Islet of Langerhans (tissue), 1 donor: ENCODE results near the gene ARPC2.

Experiments
- FAIRE-seq: peaks from one replicate; lab custom pipeline; 2011; peaks lifted over from hg19 to GRCh38; lab: Jason Lieb, UNC

Gene ARPC2

DNA sequence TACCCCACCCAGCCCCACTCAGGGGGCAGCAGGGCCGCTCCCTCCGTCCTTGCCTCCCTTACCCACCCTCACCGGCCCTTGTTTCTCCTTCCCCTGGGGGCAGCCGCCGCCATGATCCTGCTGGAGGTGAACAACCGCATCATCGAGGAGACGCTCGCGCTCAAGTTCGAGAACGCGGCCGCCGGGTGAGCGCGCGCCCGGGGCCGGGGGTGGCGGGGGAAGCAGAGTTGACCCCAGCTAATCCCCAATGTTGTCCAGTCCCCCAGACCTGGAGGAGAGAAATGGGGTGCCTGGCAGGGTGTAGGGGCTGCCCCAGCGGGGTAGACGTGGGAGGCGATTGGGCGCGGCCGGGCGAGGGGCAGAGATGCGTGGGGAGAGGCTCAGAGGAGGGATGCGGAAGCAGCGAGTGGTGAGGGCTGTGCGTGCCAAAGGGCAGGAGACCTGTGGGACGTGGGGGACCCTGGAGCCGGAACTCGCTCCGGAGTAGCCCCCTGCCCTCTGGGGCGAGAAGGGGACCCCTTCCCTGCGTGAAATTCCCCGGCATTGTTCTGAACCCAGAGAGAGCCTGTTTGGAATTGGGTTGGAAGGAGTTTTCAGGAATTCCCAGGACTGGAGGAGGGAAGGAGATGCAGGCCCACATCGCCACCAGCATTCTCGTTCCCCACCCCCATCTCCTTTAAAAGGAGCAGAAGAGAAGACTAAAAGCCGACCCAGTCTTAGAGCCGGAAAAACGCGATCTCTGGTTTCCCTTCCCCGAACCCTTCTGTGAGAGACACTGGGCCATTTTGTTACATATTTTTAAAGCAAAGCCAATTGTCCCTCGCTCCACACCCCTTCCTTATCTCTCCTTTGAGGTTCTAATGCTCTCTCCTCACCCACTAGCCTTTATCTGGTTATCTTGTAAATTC, 625 bp downstream of the ARPC2 start:
- FAIRE-seq, result no peak

DNA sequence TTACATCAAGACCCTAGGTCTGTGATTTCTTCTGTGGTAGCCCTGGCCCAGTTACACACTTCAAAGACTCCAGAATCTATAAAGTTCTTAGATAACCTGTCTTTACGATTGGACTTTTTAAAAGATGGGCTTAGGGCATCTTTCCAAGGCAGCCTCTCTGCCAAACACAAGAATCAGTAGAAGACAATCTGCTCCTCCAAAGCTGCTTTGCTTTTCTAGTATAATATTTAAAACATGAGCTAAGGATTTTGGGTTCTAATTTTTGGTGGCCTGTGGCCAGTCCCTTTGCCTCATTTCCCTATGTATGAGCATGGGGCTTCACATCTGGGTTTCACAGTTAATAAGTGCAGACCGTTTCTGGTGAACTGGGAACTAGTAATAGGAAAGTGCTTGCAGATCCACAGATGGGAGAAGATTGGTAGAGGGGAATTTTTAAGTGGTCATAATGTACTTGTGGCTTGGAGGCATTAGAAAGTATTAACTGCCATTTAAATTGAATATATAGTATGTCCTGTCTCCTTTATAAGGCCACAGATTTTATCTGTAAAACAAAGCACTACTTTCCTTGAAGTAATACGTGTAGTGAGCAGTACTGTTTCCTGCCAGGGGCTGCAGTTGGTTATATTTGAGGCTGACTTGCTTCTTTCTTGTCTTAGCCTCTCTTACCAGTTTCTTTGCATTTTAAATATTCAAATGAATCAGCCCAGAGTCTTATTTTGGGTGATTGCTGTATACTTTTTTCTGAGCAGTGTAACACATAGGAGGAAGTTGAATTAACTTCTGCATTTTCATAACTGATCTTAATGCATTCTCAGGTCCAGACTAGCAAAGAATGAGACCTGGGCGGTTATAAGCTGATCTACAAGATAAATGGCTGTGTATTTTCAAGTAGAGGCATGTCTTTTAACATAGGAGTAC, 1.5 kb downstream of the ARPC2 start:
- no peak for FAIRE-seq

DNA sequence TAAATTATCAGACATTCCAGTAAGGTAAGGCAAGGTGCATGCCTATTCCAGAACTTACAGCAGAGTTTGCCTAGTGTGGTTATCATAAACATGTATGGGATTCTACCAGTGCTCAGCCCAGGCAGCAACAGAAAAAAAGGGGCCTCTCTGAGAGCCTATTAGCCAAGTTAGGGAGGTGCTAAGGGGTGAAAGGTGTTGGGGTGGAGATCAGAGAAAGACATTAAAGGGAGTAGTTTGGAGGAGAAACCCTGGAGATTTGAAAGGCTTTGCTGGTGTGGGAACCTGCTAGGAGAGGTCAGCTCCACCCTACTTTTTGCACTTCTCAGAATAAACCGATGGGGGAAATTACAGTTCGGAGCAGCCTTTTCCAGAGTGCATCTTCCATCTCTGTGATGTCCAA, 2.9 kb downstream of the ARPC2 start:
- FAIRE-seq, result no peak

DNA sequence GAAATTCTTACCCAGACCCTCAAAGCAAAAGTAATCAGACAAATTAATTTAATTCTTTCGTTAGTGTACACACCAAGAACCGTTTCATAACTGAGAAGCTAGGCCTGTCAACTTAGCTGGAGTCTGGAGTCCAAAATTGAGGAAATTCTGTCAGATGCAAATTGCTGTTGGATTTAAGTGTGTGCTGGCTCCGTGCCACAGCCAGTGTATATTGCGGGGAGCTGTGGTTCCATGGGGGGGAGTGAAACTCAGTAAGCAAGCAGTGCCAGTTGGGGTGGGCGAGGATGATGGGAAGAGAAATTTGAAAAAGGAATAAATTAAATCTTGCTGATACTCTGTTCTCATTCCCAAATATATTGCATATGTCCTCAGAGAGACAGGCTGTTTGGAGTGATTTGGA, 4.0 kb downstream of the ARPC2 start:
- no peak for FAIRE-seq

GRCh38 chr2:218223046-218223445, 6.1 kb downstream of the ARPC2 start:
- FAIRE-seq, result no peak

DNA sequence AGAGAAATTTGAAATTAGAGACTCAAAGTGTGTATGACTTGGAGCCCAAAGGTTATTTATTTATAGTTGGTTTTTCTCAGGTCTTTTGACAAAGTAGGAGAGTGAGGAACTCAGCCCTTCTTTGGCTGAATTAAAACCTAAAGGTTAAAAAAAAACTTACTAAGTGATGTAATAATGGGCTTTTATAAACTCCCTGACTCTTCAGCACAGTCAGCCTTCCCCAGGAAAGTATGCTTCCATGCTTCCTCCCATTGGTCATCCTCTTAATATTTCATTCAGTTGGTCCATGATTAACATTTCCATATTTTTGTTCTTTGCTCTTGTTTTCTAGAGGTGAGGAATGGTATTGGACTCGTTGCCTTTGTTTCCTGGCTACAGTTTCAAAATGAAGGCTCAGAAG, 7.2 kb downstream of the ARPC2 start:
- FAIRE-seq, result no peak

DNA sequence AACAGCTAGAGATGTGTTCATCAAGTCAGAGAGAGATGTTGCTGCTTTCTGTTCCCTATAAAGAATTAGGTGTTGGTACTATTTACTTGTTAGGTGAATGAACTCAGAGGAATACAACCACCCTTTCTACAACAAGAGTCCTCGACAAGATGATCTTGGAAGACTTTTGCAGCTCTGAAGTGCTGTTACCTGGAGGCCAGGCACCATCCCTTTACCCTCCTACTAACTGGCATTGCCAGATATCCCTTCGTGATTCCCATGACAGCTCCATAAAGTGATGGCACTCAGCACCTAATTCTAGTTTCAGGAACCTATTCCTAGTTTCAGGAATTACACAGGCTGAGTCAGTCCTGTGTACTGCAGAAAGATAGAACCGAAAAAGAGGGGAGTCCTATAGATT, 9.9 kb downstream of the ARPC2 start:
- no peak for FAIRE-seq

DNA sequence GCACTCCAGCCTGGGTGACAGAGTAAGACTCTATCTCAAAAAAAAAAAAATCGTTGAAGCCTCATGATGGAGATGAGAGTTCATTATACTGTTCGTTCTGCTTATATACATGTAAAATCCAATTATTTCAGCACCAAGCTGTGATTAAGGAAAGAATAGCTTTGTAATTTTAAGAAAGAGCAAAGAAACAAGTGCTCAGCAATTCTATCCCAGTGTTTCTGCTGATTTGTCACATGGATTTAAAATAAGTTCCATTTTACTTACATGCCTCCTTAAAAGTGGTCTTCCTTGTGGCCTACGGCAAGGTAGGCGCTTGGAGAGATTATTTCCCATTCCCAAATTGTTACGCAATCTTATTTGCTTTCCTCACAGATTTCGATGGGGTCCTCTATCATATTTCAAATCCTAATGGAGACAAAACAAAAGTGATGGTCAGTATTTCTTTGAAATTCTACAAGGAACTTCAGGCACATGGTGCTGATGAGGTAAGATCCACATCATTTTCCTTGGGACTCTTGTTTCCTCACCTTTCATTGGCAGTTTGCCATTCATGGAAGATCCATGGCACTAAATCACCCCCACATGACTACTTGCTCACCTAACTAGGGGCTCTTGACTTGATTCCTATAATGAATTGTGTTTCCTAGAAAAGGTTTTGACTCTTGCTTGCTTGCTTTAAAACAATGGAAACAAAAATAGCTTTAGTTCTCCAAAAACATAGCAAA, 11.5 kb downstream of the ARPC2 start:
- FAIRE-seq, result no peak

DNA sequence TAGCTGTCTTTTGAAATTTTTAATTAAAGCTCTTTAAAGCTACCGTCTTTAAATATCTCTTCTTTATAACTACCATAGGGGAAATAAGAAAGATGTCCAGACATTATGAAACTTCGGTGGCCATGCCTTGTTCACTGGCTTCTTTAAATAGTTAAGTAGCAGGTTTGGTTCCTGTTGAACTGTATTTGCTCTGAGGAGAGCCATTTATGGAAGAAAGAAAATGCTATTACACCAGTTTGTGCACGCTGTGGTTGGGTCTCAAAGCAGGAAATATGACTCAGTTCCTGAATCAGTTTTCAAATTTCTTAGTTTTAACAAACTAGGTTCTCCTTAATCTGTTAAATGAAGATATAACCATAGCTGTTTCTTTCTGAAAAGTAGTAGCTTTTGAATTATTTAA, 12.2 kb downstream of the ARPC2 start:
- peak; percentile 30 for FAIRE-seq

- FAIRE-seq, result no peak
These were observed 12.9 kb downstream of the ARPC2 start for GRCh38 chr2:218229851-218230250.

DNA sequence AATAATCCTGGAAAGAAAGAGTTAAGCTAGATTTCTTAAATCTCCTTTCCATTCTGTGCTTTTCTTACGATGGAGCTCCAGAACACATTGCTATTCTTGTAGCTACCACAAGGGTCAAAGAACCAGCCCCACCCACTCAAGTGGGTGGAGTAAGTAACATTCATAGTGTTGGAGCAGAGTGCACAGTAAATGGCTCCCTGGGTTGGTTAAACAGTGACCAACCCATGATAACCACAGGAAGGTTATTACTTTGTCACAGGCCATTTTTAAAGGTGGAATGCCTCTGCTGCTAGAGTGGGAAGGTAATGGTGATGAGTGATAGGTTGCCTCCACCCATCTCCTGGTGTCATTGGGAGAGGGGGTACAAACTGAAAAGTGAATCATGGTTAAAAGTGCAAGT, 13.9 kb downstream of the ARPC2 start:
- no peak for FAIRE-seq

GRCh38 chr2:218233543-218233942, 16.6 kb downstream of the ARPC2 start:
- FAIRE-seq, result no peak

GRCh38 chr2:218234521-218234920, 17.5 kb downstream of the ARPC2 start:
- FAIRE-seq, result no peak

DNA sequence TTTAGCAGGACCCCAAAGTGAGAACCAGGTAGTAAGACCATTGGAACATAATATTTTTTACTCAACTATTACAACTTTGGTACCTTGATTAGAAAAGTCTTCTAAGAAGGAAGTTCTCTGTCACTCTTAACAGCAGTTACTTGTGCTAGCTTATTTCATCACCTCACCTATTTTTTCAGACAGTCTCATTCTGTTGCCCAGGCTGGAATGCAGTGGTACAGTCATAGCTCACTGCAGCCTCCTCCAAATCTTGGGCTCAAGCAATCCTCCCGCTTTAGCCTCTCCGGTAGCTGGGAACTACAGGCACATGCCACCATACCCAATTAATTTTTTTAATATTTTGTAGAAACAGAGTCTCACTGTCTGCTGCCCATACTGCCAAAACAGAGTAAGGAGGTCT, 18.0 kb downstream of the ARPC2 start:
- no peak for FAIRE-seq

DNA sequence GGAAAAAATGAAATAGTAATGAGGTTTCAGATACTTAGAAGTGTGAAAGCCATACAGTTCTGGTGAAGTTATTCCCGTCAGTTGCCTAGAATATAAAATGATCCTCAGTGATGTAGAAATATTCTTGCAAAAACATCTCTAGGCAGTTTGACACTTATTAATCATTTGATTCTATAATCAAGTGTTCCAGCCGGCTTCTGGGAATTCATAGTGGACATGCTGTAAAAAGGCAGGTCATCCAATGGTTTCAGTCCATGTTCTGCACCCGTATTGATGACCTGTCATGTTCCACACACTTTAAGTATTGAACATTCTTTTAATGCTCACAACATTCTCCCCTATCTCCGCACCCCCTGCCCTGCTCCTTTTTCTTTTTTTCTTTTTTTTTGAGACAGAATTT, 19.8 kb downstream of the ARPC2 start:
- FAIRE-seq, result no peak

DNA sequence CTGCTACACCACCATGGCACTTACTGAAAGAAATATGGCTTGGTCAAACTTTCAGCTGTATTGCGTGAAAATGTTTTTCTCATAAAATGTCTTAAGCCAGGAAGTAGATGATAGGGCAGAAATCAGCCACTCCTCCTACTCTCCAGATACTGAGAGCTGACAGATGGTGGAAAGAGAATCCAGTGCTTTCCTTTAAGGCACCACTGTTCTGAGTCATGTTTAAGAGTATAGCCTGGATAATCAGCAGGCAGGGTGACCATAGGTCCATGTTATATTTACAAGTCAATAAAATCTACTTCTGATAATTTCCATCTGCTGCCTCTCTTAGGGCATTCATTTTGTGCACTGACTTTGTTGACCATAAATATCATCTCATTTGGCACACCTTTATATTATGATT, 21.9 kb downstream of the ARPC2 start:
- no peak for FAIRE-seq

GRCh38 chr2:218244204-218244603, 27.2 kb downstream of the ARPC2 start:
- FAIRE-seq, result no peak

DNA sequence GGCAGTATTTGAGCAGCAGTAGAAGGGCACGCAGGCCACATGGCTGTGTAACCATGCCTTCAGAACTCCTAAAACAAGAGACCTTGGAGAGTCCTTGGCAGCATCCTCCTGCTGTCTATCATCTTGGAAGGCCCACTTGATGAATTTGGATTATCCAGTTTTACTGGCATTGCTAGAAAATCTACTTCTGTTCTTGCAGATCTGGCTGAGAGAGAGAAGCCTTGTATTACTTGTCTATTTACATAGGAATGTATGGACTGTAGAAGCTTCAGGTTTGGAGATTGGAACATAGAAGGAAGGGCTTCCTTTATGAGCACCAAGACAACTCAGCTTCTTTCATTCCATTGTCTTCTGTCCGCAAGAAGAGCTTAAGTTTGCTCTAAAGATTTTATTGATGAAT, 27.7 kb downstream of the ARPC2 start:
- no peak for FAIRE-seq

DNA sequence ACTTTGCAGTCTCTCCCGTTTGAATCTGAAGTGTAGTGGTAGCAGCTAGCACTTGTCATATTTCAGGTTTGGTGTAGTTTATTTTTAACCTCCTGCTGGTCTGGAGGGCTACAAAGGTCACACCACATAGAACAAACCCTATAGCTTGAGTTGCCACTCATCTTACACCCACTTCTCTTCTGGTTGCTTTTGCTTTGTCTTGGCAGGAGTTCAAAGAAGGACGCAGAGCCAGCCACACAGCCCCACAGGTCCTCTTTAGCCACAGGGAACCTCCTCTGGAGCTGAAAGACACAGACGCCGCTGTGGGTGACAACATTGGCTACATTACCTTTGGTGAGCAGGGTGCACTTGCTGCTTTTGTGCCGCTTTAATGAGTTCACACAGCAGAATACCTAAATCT, 28.2 kb downstream of the ARPC2 start:
- FAIRE-seq, result no peak

- FAIRE-seq, result no peak
These were observed 32.7 kb downstream of the ARPC2 start for GRCh38 chr2:218249691-218250090.

DNA sequence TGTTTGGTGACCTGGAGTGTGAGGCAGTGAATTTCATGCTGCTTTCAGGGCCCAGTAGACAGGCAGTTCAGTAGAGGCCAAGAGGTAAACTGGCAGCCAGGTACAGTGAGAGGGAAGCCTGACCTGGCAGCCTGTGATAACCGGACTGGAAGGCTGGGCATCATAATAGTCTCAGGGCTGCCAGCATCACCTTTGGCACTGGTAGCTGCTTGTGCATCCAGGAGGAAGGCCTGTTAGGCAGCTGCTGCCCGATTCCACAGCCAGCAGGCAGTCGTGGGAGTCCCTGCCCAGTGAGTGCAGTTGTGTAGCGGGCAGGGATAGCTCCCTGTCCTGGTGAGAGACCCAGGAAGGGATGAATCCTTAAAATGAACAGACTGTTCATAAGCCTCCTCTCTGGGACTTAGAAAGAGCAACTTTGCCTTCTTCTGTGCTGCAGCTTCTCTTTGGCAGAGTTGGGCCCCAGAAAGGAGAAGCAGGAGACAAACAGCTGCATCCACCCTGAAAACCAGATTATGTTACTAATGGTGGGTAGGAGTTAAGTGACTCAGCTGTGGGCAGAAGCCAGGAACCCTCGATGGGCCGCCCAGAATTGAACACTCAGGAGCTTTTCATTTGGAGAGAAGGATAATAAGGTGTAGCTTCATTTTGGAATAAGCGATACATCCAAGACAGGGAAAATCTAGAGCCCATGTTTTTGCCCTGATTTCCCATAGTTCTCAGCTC, 35.7 kb downstream of the ARPC2 start:
- no peak for FAIRE-seq

DNA sequence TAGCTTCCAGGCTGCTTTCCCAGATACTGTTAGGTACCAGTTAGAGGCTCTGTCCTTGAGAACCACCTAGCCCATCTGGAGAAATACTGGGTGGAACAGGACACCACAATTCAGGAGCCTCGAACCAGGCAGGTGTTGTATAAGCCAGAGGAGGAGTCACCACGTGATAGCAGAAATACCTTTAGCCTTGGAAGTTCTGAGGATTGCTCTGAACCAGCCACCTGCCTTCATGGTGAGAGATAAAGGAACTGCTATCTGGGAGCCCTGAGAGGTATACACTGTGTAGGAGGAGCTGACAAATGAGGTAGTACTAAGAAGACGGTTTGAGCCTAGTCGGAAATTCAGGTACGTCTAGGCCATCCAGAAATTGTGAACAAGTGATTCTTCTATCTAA, 36.2 kb downstream of the ARPC2 start:
- FAIRE-seq, result no peak
